GM12878 (cell line): ENCODE results near the gene MAGI2.

ENCODE experiments used
- BRCA1 ChIP-seq: IDR thresholded peaks from 2 replicates; pipeline ENCODE4 v1.6.1; 2011; ENCODE audit warnings: low read depth, low read length, improper control_type of control experiment
- EP300 ChIP-seq, 2 experiments: fragments of 150-350 bp in 1 of 2; IDR thresholded peaks; 2 replicates each; pipeline ENCODE4 v1.6.1; 2011 to 2012; ENCODE audit warnings: low read depth in 2 of 2, low read length in 2 of 2, borderline replicate concordance in 1 of 2, improper control_type of control experiment in 1 of 2, inconsistent platforms in 1 of 2; ENCODE audit not compliant: control insufficient read depth in 1 of 2
- USF1 ChIP-seq: IDR thresholded peaks from 2 replicates; pipeline ENCODE4 v1.6.1; 2011; ENCODE audit warnings: borderline replicate concordance, low read depth, mild to moderate bottlenecking, moderate library complexity, mixed read lengths, low read length; ENCODE audit not compliant: insufficient read depth; ENCODE audit errors: extremely low read length
- ZNF384 ChIP-seq: IDR thresholded peaks from 2 replicates; pipeline ENCODE4 v1.6.1; 2012; ENCODE audit warnings: low read depth, mild to moderate bottlenecking, low read length, improper control_type of control experiment, borderline replicate concordance

DNA sequence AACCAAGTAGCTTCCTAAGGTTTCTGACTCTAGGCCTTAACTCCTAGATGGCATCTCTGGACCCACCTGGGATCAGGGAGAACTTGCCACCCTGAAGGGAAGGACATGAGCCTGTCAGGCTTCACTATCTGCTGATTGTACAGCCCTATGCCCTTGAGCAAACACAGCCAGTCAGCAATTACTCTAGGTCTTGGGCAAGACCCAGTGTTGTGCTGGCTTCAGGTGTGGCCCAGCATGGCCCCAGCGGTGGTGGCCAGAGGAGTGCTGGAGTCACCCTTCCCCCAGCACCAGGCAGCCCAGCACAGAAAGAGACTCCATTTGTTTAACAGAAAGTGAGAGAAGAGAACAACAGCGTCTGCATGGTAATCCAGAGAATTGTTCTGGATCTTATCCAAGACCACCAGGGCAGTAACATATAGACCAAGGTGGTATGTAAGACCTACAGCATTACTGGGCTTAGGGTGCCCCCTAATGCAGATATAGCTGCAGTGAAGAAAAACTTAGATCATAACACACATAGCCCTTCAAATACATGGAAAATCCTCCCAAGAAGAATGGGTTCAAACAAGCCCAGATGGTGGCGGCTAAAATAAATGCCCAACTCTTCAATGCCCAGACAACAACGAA lies 207.7 kb downstream of the MAGI2 start:
- TF ChIP-seq ZNF384 (no peak), USF1 (no peak), EP300 (IDR thresholded peaks at IDR 0.05; ENCODE audit: borderline replicate concordance in 1 of 2, control insufficient read depth in 1 of 2, low read depth in 2 of 2, low read length in 2 of 2) (no peak), BRCA1 (no peak)
